GM06990 (cell line): Measurements from ENCODE around the gene CAMK1D.

Source experiments
- DNase-seq: peaks from one replicate; pipeline ENCODE4 v3.0.0-alpha.2; 2011; ENCODE audit not compliant: insufficient read length; ENCODE audit errors: extremely low read depth
- H3K27me3 ChIP-seq: replicated peaks from 2 replicates; pipeline ENCODE4 v1.6.0; 2011; ENCODE audit warnings: low read length; ENCODE audit not compliant: control insufficient read depth, insufficient read depth
- H3K36me3 ChIP-seq: 2 replicates; pipeline ENCODE4 v1.5.1; 2011; ENCODE audit warnings: low read length; ENCODE audit not compliant: control insufficient read depth, insufficient read depth
- H3K4me3 ChIP-seq: replicated peaks from 2 replicates; pipeline ENCODE4 v1.5.1; 2011; ENCODE audit warnings: low read depth, mild to moderate bottlenecking, control low read depth, low read length
- TF ChIP-seq, protein P1 (sequence below): IDR thresholded peaks from 2 replicates; pipeline ENCODE4 v1.5.1; 2011; ENCODE audit warnings: low read length, control low read depth, mild to moderate bottlenecking, inconsistent platforms; ENCODE audit not compliant: insufficient read depth, poor library complexity, severe bottlenecking

CAMK1D gene

GRCh38 chr10:12825260-12825849 is 476.0 kb downstream of the CAMK1D start:
- no peak overlapping the region for H3K4me3 ChIP-seq
- TF ChIP-seq, protein P1, sequence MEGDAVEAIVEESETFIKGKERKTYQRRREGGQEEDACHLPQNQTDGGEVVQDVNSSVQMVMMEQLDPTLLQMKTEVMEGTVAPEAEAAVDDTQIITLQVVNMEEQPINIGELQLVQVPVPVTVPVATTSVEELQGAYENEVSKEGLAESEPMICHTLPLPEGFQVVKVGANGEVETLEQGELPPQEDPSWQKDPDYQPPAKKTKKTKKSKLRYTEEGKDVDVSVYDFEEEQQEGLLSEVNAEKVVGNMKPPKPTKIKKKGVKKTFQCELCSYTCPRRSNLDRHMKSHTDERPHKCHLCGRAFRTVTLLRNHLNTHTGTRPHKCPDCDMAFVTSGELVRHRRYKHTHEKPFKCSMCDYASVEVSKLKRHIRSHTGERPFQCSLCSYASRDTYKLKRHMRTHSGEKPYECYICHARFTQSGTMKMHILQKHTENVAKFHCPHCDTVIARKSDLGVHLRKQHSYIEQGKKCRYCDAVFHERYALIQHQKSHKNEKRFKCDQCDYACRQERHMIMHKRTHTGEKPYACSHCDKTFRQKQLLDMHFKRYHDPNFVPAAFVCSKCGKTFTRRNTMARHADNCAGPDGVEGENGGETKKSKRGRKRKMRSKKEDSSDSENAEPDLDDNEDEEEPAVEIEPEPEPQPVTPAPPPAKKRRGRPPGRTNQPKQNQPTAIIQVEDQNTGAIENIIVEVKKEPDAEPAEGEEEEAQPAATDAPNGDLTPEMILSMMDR: no peak
- H3K27me3 ChIP-seq: no peaks in the 10 kb centered on the region

DNA sequence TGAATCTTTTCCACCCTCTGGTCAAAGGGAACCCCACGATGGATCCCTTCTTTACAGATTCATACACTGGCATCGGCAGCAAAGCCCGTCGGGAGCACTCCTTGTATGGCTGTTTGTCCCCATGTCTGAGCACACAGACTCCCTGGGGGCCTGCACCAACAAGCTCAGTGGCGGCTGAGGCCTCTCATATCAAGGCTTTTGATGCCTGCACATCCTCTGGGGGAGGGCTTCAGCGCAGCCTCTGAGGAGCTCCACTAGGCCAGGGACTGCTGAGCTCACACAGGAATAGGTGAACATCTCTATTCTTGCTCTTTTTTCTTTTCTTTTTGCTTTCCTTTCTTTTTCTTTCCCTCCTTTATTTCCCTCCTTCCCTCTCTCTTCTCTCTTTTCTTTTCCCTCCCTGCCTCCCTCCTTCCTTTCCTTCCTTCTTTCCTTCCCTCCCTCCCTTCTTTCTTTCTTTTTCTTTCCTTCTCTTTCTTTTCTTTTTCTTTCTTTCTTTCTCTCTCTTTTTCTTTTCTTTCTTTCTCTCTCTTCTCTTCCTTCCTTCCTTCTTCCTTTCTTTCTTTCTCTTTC is 477.5 kb downstream of the CAMK1D start:
- no peak overlapping the region for H3K4me3 ChIP-seq
- no peak for DNase-seq
- H3K27me3 ChIP-seq: no peaks in the 10 kb centered on the region
- TF ChIP-seq, protein P1: no peak
- H3K36me3 ChIP-seq: peaks cover 2% of the 10 kb centered on the region

More at GRCh38 chr10:12825260-12825849, 476.0 kb downstream of the CAMK1D start:
- no peak for DNase-seq
- peaks cover 2% of the 10 kb centered on the region for H3K36me3 ChIP-seq

DNA sequence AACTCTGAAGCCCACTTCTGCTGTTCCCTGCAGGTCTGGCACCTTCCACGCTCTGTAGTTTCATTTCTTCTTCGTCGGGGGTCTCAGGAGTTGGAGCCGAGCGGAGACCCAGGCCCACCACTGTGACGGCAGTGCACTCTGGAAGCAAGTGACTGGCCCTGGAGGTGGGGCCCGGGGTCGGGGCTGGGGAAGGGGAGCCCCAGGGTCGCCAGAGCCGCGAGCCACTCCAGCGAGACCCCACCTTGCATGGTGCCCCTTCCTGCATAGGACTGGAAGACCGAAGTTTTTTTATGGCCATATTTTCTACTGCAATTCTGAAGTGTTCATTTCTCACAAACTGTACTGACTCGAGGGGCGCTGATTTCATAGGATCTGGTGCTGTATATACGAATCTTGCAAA is 479.4 kb downstream of the CAMK1D start:
- Histone ChIP-seq H3K36me3 (peaks cover 2% of the 10 kb centered on the region), H3K27me3 (no peaks in the 10 kb centered on the region), H3K4me3 (no peak overlapping the region)
- DNase-seq: no peak
- TF ChIP-seq, protein P1: no peak

DNA sequence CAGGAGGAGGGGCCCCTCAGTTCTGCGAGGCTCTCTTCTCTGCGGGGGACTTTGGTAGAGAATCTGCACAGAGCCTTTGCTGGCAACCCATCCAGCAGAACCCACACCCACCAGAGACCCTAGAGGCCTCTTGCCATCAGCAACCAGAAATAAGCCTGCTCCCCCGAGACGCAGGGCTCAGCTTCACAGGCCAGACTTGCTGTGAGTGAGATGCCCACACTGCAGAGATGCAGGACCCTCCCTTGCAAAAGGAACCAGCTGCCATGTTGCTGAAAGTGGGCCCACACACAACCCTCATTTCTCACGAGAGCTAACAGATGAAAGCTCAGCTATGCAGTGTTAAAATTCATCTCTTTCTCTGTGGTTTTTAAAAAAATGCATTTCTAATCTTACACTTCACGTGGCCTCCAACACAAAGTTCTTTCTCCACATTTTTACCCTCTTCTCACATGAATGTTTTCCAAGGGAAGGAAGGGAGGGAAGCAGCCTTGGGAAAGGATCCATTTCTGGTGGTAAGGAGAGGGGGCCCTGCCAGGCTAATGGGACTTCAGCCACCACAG is 480.6 kb downstream of the CAMK1D start:
- H3K36me3 ChIP-seq: peaks cover 2% of the 10 kb centered on the region
- no peak for DNase-seq
- TF ChIP-seq, protein P1: no peak
- H3K27me3 ChIP-seq: no peaks in the 10 kb centered on the region
- no peak overlapping the region for H3K4me3 ChIP-seq

DNA sequence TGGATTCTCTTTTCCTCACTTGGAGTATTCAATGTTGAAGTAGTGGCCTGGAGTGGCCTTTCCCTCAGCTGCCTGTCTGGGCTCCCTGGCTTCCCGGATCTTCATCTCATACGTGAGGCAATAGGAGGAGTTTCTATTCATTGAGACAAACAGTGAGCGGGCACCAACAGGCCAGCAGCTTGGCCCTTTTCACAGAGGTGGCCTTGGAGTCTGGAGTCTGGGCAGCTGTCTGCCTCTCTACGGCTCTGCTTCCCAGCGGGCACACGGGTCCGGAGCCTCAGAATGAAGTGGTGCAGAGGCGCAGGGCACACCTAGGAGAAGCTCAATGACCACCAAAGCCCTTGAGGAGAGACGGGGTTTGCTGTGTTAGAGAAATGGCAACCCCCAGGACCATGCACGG is 482.7 kb downstream of the CAMK1D start:
- no peak overlapping the region for H3K4me3 ChIP-seq
- no peaks in the 10 kb centered on the region for H3K27me3 ChIP-seq
- no peaks in the 10 kb centered on the region; the same call in 1 of the 2 replicates for H3K36me3 ChIP-seq
- TF ChIP-seq, protein P1: no peak
- DNase-seq: no peak
